ENCODE measurements around the gene SEZ6L2.

GRCh38 chr16:29857133-29857760 lies 42.1 kb downstream of the SEZ6L2 start:
- TF ChIP-seq EZH2phosphoT487 (IDR thresholded peaks at IDR 0.05; ENCODE audit: low read length) (no peak), CTCF (IDR thresholded peaks at IDR 0.05; ENCODE audit: low read length) (no peak), EZH2 (optimal IDR thresholded peaks at IDR 0.05; ENCODE audit: low read depth, low read length) (no peak)
